Mucosa of rectum (tissue), 2 donors: ENCODE data around the gene VPS11.

Source experiments
- H3K27ac ChIP-seq, 2 donors: one replicate each; pipeline ENCODE4 v1.7.0; 2013; ENCODE audit warnings: inconsistent platforms in 2 of 2, low read depth in 2 of 2, low read length in 2 of 2
- H3K27me3 ChIP-seq, 2 donors: one replicate each; pipeline ENCODE4 v1.7.0; 2013; ENCODE audit warnings: low read length in 2 of 2; ENCODE audit not compliant: control insufficient read depth in 2 of 2, insufficient read depth in 2 of 2
- H3K36me3 ChIP-seq, 2 donors: one replicate each; pipeline ENCODE4 v1.7.0; 2013; ENCODE audit warnings: low read length in 2 of 2; ENCODE audit not compliant: control insufficient read depth in 2 of 2, insufficient read depth in 2 of 2
- H3K4me1 ChIP-seq, 2 donors: one replicate each; pipeline ENCODE4 v1.7.0; 2013; ENCODE audit warnings: low read length in 2 of 2, mild to moderate bottlenecking in 1 of 2; ENCODE audit not compliant: control insufficient read depth in 2 of 2, insufficient read depth in 2 of 2
- H3K4me3 ChIP-seq, 2 donors: one replicate each; pipeline ENCODE4 v1.7.0; 2013; ENCODE audit warnings: low read length in 2 of 2
- H3K9ac ChIP-seq, 2 donors: one replicate each; pipeline ENCODE4 v1.7.0; 2013; ENCODE audit warnings: low read length in 2 of 2, low read depth in 1 of 2, mild to moderate bottlenecking in 1 of 2
- H3K9me3 ChIP-seq, 2 donors: one replicate each; pipeline ENCODE4 v1.7.0; 2013; ENCODE audit warnings: low read length in 2 of 2; ENCODE audit not compliant: control insufficient read depth in 2 of 2
- donor health status: healthy.
- donor health status: Normal muscosa, but diverticular disease.

Gene VPS11

DNA sequence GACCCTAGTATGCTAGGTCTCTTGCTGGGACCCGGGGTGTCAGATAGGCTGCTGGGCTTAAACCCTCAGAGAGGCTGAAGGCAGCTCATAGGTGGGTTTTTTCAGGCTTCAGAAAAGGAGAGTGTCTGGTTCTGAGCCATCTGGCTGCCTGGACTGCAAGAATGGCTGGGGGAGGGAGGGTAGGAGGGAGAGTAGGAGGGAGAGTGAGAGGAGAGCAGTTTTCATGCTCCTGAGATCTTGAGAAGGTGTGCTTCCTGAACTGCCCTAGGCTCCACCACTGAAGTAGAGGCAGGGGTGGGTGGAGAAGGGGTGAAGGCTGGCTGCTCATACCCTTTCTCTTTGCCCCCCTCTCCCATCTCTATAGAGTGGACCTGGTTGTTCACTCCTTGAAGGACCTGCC is 21.7 kb downstream of the VPS11 start:
- Histone ChIP-seq H3K4me3 (no peak overlapping the region), H3K4me1 (peaks cover 22 to 30% of the 10 kb centered on the region in 2 donors), H3K27me3 (no peaks in the 10 kb centered on the region), H3K9me3 (no peaks in the 10 kb centered on the region), H3K36me3 (peaks cover 2 to 7% of the 10 kb centered on the region in 2 donors), H3K9ac (no peak overlapping the region), H3K27ac (no peak overlapping the region)

DNA sequence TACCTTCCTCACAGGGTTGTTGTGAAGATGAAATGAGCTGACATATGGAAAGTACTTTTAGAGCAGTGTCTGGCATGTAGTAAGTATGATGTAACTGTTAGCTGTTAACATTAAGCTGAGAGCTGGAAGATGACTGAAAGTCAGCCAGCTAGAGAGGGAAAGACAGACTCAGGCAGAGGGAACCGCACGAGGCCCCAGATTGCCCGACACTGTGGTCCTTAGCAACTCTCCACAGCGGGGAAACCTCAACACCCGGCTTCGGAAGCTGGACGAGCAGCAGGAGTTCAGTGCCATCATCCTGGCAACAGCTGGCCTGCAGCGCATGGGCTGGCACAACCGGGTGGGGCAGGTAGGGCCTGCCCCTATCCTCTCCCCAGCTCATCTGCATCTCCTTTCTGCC is 23.6 kb downstream of the VPS11 start:
- no peak overlapping the region for H3K9ac ChIP-seq
- H3K9me3 ChIP-seq, result no peaks in the 10 kb centered on the region
- no peak overlapping the region for H3K27ac ChIP-seq
- peaks cover 2 to 7% of the 10 kb centered on the region in 2 donors for H3K36me3 ChIP-seq
- H3K27me3 ChIP-seq, result no peaks in the 10 kb centered on the region
- no peak overlapping the region for H3K4me3 ChIP-seq
- peaks cover 17 to 20% of the 10 kb centered on the region in 2 donors for H3K4me1 ChIP-seq

DNA sequence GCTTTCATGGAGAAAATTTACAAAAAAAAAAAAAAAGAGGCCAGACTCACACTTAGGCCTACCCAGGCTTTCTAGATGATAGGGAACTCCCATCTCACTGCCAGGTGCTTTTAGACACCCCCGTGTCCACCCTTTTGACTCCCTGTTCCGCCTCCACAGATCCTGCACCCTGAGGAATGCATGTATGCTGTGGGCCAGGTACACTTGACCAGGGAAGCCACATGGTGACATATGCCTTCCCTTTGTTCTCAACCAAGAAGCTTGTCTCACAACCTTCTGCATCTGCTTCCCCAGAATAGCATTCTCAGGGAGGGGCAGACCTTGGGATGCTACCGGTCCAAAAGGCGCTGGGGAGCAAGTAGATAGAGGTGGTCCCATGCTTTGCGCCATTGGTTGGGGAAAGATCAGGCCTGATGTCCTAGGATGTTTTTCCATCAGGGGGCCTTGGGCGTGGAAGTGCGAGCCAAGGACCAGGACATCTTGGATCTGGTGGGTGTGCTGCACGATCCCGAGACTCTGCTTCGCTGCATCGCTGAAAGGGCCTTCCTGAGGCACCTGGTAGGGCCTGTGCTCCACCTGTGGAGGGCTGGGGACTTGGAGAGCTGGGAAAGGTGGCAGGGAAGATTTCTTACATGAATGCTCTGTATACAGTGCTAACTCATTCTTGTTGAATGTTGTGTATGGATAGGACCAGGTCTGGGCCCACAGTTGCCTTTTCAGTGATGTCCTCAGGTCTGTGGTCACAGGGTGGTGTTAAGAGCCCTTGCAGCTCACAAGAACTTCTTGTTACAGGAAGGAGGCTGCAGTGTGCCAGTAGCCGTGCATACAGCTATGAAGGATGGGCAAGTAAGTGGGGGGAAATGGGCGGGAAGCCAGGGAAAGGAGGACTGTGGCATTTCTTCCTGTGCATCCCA is 24.6 kb downstream of the VPS11 start:
- peak overlapping the region in 1 of 2 donors; percentile 85 for H3K4me3 ChIP-seq
- H3K9me3 ChIP-seq, result no peaks in the 10 kb centered on the region
- H3K4me1 ChIP-seq, result peaks cover 17 to 20% of the 10 kb centered on the region in 2 donors
- H3K36me3 ChIP-seq, result peaks cover 5 to 18% of the 10 kb centered on the region in 2 donors
- no peak overlapping the region for H3K9ac ChIP-seq
- H3K27ac ChIP-seq, result no peak overlapping the region
- no peaks in the 10 kb centered on the region for H3K27me3 ChIP-seq

DNA sequence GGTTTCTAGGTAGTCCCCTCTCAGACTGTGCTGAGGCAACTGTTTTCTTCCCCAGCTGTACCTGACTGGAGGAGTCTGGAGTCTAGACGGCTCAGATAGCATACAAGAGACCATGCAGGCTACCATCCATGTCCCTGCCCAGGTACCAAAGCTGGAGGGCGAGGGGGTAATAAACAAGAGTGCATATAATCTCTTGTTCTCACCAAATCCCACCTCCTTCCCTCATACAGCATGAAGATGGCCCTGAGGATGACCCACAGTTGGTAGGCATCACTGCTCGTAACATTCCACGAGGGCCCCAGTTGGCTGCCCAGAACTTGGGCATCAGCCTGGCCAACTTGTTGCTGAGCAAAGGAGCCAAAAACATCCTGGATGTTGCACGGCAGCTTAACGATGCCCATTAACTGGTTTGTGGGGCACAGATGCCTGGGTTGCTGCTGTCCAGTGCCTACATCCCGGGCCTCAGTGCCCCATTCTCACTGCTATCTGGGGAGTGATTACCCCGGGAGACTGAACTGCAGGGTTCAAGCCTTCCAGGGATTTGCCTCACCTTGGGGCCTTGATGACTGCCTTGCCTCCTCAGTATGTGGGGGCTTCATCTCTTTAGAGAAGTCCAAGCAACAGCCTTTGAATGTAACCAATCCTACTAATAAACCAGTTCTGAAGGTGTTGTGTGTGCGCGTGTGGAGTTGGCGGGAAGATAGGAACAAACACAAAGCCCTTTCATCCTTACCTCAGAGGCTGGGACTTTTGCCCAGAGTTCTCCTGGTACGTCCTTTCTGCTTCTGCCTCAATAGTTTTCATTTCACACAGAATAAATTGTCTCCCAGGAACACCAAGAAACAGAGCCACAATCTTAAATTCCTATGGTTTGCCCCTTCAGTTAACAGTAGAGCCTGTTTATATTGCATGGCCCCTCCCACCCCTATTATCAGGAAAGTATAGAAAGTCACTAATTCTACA is 25.5 kb downstream of the VPS11 start:
- Histone ChIP-seq H3K9ac (peak overlapping the region; percentile 66 to 84), H3K27ac (peak overlapping the region in 1 of 2 donors; percentile 90), H3K9me3 (no peaks in the 10 kb centered on the region), H3K4me3 (peak overlapping the region; percentile 85 to 90), H3K27me3 (no peaks in the 10 kb centered on the region), H3K36me3 (peaks cover 13 to 27% of the 10 kb centered on the region in 2 donors), H3K4me1 (peaks cover 17 to 18% of the 10 kb centered on the region in 2 donors)

DNA sequence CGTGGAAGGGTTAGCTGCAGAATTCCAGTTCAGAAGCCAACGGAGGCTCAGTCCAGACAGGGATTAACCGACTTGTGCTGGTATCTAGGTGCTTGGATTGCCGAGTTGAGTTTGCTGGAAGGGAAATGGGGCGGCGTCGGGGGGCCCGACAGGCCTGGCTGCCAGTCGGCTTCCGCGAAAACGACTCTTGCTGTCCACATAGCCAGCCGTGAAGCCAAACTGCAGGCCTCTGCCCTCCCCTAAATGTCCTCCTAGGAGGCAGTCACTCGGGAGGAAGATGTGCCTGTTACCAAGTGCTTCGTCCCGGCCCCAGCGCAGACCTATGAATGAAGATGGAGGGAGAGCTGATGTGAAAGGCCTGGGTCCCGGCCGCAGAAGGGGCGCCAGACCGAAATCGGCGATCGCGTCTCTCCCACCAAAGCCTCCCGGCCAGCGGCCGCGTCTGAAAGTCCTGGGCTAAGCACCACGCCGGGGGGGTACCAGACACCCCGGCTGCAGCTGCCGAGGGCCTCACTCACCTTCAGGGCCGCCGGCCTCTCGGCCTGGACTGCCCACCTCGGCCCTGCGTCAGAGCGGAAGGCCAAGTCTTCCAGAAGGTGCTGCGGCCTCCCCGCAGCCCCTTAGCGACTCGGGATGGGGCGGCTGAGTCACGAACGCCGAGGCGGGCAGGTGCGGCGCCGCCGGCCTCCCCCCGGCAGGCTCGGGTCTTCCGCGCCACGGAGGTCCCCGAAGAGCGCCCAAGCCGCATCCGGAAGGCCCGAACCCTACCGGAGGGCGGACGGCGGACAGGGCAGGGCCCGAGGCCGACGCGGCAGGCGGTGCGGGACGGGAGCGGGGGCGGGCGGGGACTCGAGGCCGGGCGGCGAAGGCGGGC is 26.6 kb downstream of the VPS11 start:
- Histone ChIP-seq H3K27ac (peak overlapping the region; percentile 86 to 90), H3K4me3 (peak overlapping the region; percentile 85 to 90), H3K27me3 (no peaks in the 10 kb centered on the region), H3K4me1 (peaks cover 17 to 18% of the 10 kb centered on the region in 2 donors), H3K9me3 (no peaks in the 10 kb centered on the region), H3K36me3 (peaks cover 11 to 29% of the 10 kb centered on the region in 2 donors), H3K9ac (peak overlapping the region; percentile 66 to 84)

DNA sequence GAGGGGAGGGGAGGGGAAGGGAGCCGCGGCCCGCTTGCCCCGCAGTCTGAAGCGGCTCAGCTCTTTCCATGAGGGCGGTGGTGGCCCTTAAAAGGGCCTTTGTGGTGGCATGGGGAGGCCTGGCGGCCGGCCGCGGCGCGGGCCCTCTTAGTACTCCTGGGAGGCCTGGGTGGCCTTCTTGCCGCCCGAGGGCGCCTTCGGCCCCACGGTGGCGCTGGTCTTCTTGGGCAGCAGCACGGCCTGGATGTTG is 27.1 kb downstream of the VPS11 start:
- Histone ChIP-seq H3K27me3 (no peaks in the 10 kb centered on the region), H3K27ac (peak overlapping the region; percentile 86 to 90)

DNA sequence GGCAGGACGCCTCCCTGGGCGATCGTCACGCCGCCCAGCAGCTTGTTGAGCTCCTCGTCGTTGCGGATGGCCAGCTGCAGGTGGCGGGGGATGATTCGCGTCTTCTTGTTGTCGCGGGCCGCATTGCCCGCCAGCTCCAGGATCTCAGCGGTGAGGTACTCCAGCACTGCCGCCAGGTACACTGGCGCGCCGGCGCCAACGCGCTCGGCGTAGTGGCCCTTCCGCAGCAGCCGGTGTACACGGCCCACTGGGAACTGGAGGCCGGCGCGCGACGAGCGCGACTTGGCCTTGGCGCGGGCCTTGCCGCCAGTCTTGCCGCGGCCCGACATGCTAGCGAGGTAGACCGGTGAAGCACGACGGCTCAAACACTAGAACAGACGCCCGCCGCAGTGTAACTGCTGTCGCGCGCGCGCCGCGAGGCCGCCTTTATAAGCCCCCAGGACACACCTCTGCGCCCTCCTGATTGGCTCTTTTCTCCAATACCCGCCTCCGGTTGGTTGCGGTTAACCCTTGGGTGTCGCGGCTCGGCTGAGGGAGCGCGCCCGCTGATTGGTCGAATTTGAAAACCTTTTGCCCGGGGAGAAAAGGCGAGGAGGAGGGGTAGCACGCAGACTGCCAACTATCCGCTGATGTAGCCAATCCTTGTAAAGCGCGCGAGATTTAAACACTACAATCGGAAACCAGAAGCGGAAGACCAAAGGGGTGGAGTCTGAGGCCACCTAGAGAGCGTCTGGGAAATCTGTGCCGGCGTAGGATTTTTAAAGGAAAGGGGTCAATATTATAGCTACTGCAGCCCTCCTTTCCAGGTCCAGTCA is 27.7 kb downstream of the VPS11 start:
- Histone ChIP-seq H3K9me3 (no peaks in the 10 kb centered on the region), H3K4me1 (peaks cover 21% of the 10 kb centered on the region in 2 donors), H3K9ac (peak overlapping the region; percentile 72 to 84), H3K27ac (peak overlapping the region; percentile 86 to 90), H3K36me3 (peaks cover 11 to 29% of the 10 kb centered on the region in 2 donors), H3K27me3 (no peaks in the 10 kb centered on the region), H3K4me3 (peak overlapping the region; percentile 85 to 90)

More for the DNA sequence above, 27.1 kb downstream of the VPS11 start:
- no peaks in the 10 kb centered on the region for H3K9me3 ChIP-seq
- peak overlapping the region; percentile 72 to 84 for H3K9ac ChIP-seq
- peaks cover 11 to 29% of the 10 kb centered on the region in 2 donors for H3K36me3 ChIP-seq
- H3K4me3 ChIP-seq, result peak overlapping the region; percentile 85 to 90
- peaks cover 17 to 18% of the 10 kb centered on the region in 2 donors for H3K4me1 ChIP-seq

DNA sequence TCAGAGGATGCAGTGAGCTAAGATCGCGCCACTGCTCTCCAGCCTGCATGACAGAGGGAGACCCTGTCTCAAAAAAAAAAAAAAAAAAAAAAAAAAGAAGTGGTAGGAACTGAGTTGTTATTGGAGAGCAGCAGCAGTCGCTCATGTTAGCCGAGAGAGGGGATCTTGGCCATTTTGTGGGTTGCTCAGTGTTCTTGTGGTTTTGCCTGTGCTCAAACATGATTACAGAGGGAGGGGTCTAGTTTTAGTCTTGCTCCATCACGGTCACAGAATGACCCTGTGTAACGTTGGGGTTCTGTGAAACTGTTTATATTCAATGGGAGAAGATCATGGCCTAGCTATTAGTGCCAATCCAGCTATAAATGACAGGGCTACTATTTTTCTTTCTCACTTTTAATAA is 32.1 kb downstream of the VPS11 start:
- H3K4me3 ChIP-seq, result no peak overlapping the region
- H3K27me3 ChIP-seq, result no peaks in the 10 kb centered on the region
- no peak overlapping the region for H3K27ac ChIP-seq
- no peaks in the 10 kb centered on the region for H3K9me3 ChIP-seq
- H3K36me3 ChIP-seq, result peaks cover 11 to 22% of the 10 kb centered on the region in 2 donors
- peaks cover 20 to 30% of the 10 kb centered on the region in 2 donors for H3K4me1 ChIP-seq
- H3K9ac ChIP-seq, result no peak overlapping the region
